Forelimb muscle (tissue), 1 donor: ENCODE measurements around the gene TASP1. TPM values are rescaled to one million over a fixed set of nuclear protein-coding genes. Genes with fewer than 3 reads are reported as not detected.
"Not testable (repeated sequence)": the region's sequence is repeated elsewhere in the genome, so short reads cannot be mapped to it uniquely, and the experiment has no call there.

ENCODE experiments used
- DNase-seq: peaks from one replicate; pipeline ENCODE4 v3.0.0-alpha.2; 2013; ENCODE audit warnings: low read depth
- polyA plus RNA-seq: library from polyadenylated mRNA; unstranded; fragments of 120-200 nt; gene quantifications from one replicate; pipeline ENCODE4 v1.2.1, GENCODE V29; 2013; ENCODE audit not compliant: insufficient read length

TASP1 gene
- polyA plus RNA-seq, 1 donor = 6.6 TPM

DNA sequence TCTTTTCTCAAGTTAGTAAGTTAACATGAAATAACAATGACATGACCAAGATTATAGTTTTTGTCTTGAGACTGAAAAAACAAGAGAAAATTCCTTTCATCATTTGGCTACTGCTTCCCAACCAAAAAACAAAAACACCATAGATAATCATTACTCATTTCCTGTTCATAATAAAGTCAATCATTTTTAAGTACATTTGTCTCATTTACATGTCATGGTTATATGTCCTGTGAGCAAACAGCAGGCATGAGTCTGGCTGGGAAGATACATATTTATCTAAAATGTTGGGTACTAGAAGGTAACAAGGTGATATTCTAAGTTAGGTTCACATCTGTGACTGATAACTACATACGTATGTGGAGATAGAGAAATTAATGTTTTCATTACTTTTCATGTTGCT lies 237.1 kb downstream of the TASP1 start:
- DNase-seq = no peak

DNA sequence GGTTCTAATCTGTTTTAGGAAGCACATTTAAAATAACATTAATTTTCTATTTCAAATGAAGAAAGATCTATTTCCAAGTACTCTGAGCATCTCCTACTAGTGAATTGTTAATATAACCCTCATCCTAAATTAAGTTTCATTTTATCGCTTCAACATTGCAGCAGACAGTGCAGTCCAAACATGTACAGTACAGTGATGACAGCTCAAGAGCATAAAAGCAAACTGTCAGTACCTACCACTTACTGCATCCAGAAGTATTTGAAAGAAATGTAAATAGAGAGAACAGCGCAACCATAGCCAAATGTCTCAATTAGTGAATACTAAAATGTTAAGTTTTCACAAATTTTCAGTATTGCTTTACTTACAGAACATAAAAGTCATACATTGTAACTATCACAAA lies 238.3 kb downstream of the TASP1 start:
- DNase-seq = no peak

DNA sequence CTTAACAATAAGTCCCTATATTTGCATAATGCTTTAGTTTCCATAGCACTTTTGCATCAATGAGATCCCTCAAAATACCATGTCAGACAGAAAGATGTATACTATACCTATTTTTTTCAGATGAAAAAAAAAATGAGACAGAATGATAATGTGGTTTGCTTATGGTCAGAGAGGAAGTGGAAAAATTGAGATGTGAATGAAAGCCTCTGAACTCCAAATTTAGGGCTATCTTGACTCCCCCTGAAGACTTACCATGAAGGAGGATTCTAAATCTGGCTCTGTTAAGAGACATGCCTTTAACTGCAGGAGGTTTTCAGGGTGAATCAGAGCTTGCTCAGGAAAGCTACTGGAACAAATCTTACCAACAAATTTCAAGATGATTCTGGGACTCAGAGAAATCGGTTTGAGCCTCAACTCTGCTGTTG lies 241.4 kb downstream of the TASP1 start:
- no peak for DNase-seq

- DNase-seq = no peak
These were observed 241.9 kb downstream of the TASP1 start for GRCh38 chr20:13396826-13397225.

GRCh38 chr20:13396022-13396421 lies 242.7 kb downstream of the TASP1 start:
- DNase-seq = no peak

DNA sequence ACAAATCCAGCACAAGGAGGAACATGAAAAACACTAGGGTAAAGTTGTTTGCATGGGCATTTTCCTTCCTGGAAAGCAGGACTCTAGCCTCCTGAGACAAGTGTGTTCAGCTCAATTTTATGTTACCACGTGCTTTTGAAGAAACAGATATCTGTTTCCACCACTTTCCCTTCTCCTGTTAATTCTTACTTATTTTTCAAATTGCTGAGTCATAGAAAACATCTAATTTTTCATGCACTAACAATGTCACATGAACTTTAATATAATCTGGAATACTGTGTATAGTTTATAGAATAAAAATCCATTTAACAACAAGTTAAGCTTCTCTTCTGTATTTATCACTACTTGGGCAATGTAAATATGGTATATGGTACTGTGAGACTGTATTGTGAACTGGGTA lies 243.5 kb downstream of the TASP1 start:
- DNase-seq = no peak

GRCh38 chr20:13392391-13392790 lies 246.3 kb downstream of the TASP1 start:
- no peak for DNase-seq

- no peak for DNase-seq
These were observed 249.6 kb downstream of the TASP1 start for GRCh38 chr20:13389115-13389514.

- DNase-seq = no peak
These were observed 254.6 kb downstream of the TASP1 start for GRCh38 chr20:13384132-13384531.

- no peak for DNase-seq
These were observed 255.9 kb downstream of the TASP1 start for GRCh38 chr20:13382786-13383185.

GRCh38 chr20:13380497-13381229 lies 258.1 kb downstream of the TASP1 start:
- DNase-seq = not testable (repeated sequence)

DNA sequence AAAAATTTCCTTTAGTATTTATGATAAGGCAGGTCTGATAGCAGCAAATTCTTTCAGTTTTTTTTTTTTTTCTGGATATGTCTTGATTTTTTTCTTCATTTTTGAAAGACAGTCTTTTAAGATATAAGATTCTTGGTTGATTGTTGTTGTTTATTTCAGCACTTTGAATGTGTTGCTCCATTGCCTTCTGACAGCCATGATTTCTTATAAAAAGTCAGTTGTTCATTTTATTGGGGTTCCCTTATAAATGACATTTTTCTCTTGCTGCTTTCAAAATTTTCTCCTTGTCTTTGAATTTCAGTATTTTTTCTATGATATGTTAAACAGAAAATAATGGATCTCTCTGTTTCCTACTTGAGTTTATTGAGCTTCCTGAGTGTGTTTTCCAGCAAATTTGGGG lies 265.3 kb downstream of the TASP1 start:
- no peak for DNase-seq

GRCh38 chr20:13364278-13365170 lies 274.2 kb downstream of the TASP1 start:
- DNase-seq = no peak

- DNase-seq = no peak
These were observed 275.3 kb downstream of the TASP1 start for GRCh38 chr20:13363473-13363872.

- DNase-seq = not testable (repeated sequence)
These were observed 276.6 kb downstream of the TASP1 start for GRCh38 chr20:13362165-13362564.

GRCh38 chr20:13358936-13359335 lies 279.8 kb downstream of the TASP1 start:
- DNase-seq = not testable (repeated sequence)

- not testable (repeated sequence) for DNase-seq
These were observed 280.9 kb downstream of the TASP1 start for GRCh38 chr20:13357782-13358181.

DNA sequence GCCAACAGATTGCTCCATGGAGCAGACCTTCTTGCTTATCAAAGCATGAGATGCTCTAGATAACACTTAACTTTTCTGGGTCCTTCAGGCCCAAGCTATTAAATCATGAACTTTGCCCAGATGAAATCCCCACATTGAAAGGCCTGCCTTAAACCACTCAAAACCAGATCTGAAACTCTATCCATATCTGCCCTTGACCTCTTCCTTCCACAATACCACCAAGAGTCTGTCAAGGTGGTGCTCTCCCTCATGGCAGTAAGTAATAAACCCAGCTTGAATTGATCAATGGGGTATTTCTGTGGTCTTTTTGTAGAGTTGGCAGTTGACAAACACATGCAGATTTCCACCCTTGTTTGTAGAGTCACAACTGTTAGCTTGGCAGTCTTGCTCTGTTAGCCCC lies 282.1 kb downstream of the TASP1 start:
- DNase-seq = no peak

DNA sequence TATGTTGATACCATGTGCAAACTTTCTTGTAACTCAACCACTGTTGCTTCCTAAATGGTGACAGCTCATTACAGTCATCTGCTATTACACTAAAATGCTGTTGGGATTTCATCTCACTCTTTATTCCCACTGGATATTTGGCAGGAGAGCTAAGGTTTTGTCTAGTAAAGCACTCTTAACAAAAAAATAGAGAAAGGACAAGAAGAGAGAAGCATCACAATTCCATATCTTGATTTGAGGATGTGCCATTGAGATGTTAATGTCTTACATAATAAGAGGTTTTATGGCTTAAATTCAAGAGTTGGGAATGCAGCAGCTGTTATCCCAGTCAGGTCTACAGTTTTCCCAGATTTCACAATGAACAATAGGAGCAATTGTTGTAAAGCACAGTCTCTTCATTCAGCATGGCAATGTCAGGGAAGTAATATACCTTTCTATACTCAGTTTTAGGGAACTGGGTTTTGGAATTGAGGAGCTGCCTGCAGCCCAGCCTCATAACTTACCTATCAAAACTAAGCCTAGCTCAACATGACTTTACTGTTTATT lies 282.7 kb downstream of the TASP1 start:
- DNase-seq = no peak

- no peak for DNase-seq
These were observed 283.3 kb downstream of the TASP1 start for GRCh38 chr20:13355411-13355810.

DNA sequence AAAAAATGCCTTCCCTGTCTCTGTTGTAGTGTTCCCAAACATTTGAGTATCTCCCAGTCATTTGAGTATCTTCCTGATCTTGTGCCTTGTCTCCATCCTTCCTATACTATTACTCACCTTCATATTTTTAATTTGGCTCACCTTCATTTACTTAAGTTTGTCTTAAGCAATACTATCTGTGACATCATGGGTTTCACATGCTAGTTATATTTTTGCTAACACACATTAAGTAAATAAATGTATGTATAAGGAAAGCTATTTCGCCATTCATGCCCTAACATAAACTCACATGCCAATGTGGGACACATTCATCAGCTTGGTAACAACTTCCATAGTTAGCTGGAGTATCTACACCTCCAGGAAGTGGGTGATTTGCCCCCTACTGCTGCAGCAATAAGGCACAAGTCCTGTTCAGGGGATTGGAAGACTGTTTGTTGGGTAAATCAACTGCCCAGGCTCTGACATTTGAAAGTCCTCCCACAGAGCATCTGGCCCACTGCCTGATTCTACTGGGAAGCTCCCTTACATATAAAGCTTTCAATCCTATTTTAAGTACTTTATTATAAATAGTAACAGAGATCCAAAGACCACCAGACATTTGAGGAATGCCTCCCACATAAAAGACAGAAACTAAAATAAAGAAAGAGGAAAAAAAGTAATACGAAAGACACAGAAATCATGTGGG lies 285.3 kb downstream of the TASP1 start:
- DNase-seq = no peak

GRCh38 chr20:13349235-13349604 lies 289.5 kb downstream of the TASP1 start:
- DNase-seq = no peak
